Activated CD8-positive, alpha-beta memory T cell treated with anti-CD3 and anti-CD28 coated beads for 48 hours (primary cell): ENCODE data around the gene CERS4.
"Not testable (repeated sequence)": the region's sequence is repeated elsewhere in the genome, so short reads cannot be mapped to it uniquely, and the experiment has no call there.

Experiments
- DNase-seq, 3 experiments: peaks; one replicate each; pipeline ENCODE4 v3.0.0-alpha.2; 2020; ENCODE audit warnings: low read depth in 2 of 3, low spot score in 2 of 3

Gene CERS4

GRCh38 chr19:8209462-8210378, 550 bp downstream of the CERS4 start:
- DNase-seq, result peak; percentile 43 to 69 (median 67)

- DNase-seq, result no peak
Observed at GRCh38 chr19:8210421-8211101, 1.4 kb downstream of the CERS4 start.

- DNase-seq, result no peak
Observed at GRCh38 chr19:8212212-8212611, 3.0 kb downstream of the CERS4 start.

- no peak for DNase-seq
Observed at GRCh38 chr19:8212916-8213315, 3.7 kb downstream of the CERS4 start.

- no peak for DNase-seq
Observed at GRCh38 chr19:8213827-8214672, 4.9 kb downstream of the CERS4 start.

- no peak for DNase-seq
Observed at GRCh38 chr19:8214802-8215201, 5.6 kb downstream of the CERS4 start.

GRCh38 chr19:8215783-8216182, 6.6 kb downstream of the CERS4 start:
- no peak for DNase-seq

GRCh38 chr19:8216357-8216756, 7.2 kb downstream of the CERS4 start:
- DNase-seq, result no peak

GRCh38 chr19:8218127-8218526, 9.0 kb downstream of the CERS4 start:
- DNase-seq, result not testable (repeated sequence)

GRCh38 chr19:8220481-8220880, 11.3 kb downstream of the CERS4 start:
- no peak for DNase-seq

GRCh38 chr19:8221161-8221560, 12.0 kb downstream of the CERS4 start:
- DNase-seq, result no peak

GRCh38 chr19:8223442-8223841, 14.3 kb downstream of the CERS4 start:
- not testable (repeated sequence) for DNase-seq

GRCh38 chr19:8224394-8225145, 15.4 kb downstream of the CERS4 start:
- DNase-seq, result no peak

GRCh38 chr19:8231073-8231604, 22.0 kb downstream of the CERS4 start:
- DNase-seq, result no peak

GRCh38 chr19:8233370-8233769, 24.2 kb downstream of the CERS4 start:
- no peak for DNase-seq

GRCh38 chr19:8237026-8237425, 27.9 kb downstream of the CERS4 start:
- DNase-seq, result no peak

- no peak for DNase-seq
Observed at GRCh38 chr19:8238251-8238650, 29.1 kb downstream of the CERS4 start.

- DNase-seq, result no peak
Observed at GRCh38 chr19:8239528-8240273, 30.5 kb downstream of the CERS4 start.
